Gastrocnemius medialis (tissue), 4 donors: ENCODE data around the gene ATF5.

Experiments used
- CTCF ChIP-seq, 5 experiments: fragments of 450-650 bp in 3 of 5; fragments of 200-600 bp in 2 of 5; sonication (generic) in 2 of 5; IDR thresholded peaks in 4 of 5; conservative IDR thresholded peaks in 1 of 5; 1 replicate in 4 of 5; 2 replicates in 1 of 5; pipeline ENCODE4 v1.5.1; 2016 to 2019; ENCODE audit warnings: antibody characterized with exemption in 5 of 5, mild to moderate bottlenecking in 3 of 5, moderate library complexity in 3 of 5
- POLR2A ChIP-seq, 2 donors: fragments of 450-650 bp; IDR thresholded peaks; one replicate each; pipeline ENCODE4 v1.6.1; 2017; ENCODE audit warnings: antibody characterized with exemption in 2 of 2, mild to moderate bottlenecking in 2 of 2, moderate library complexity in 2 of 2

DNA sequence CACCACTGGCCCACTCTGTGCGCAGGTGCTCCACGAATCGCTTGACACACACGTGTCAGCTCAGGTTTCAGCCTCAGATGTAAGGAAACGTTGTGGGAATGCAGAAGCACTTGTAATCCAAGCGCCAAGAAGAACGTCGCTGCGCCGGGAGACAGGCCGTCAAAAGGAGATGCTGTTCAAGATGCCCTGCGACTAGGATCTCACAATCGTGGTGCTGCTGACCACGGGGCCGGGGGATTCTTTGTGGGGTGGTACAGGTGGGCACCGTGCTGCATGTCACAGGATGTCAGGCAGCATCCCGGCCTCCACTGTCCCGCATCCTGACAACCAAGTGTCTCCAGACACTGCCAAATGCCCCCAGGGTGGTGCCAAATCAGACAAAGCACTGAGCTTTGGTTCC, 48.9 kb downstream of the ATF5 start:
- TF ChIP-seq CTCF (IDR thresholded peaks at IDR 0.05 in 4 of 5, conservative IDR thresholded peaks at IDR 0.05 in 1 of 5): no peak
- TF ChIP-seq POLR2A (IDR thresholded peaks at IDR 0.05): no peak
